HG03342 (cell line): ENCODE measurements around the gene DBNDD1.
"Not testable (repeated sequence)": the region's sequence is repeated elsewhere in the genome, so short reads cannot be mapped to it uniquely, and the experiment has no call there.

Experiments used
- ATAC-seq: cut with Tn5 transposase; IDR thresholded peaks from one replicate; pipeline ENCODE4 v1.9.1; 2021; ENCODE audit warnings: mild to moderate bottlenecking, moderate library complexity; ENCODE audit not compliant: unreplicated experiment

The DBNDD1 gene

DNA sequence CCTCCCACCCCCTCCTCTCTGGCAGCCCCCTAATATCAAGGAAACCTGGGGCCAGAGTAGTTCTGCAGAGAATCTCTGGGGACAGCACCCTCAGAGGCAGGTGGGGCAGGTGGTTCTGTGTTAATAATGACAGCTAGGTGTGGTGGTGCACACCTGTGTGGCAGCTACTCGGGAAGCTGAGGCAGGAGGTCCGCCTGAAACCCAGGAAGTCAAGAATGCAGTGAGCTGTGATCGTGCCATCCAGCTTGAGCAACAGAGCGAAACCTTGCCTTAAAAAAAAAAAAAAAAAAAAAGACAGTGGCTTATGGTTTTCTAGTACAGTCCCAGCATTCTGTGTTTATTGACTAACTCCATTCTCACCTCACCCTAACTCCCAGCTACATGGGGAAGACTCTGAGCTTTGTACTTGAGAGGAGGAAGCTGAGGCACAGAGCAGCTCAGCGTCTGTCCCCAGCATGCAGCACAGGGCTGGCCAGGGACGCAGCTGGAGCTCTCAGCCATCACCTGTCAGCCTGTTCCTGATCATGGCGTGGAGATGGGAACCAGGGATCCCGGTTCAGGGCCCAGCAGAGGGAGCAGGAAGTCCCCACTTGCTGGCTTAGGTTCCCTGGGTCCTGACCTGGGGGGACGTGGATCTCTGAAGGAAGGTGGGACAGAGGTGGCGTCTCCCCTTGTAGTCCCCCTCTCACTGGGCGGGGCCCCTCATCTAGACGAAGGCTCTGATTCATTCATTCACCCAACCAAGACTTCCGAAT is 6.1 kb downstream of the DBNDD1 start:
- no peak for ATAC-seq

GRCh38 chr16:90011908-90012501 is 7.3 kb downstream of the DBNDD1 start:
- ATAC-seq = no peak

DNA sequence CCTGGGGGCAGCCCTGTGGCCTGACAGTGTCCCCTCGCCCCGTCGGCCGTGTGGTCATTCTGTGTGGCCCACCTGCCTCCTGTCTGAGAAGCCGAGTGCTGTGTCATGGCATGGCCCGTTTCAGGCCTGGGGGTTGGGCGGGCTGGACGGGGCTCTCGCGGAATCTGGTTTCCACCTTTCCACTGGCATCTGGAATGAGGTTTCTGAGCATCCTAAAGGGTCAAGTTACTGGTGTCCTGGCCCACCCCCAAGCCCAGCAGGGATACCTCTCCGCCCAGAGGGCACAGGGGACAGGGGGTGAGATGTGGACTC is 7.8 kb downstream of the DBNDD1 start:
- ATAC-seq = no peak

DNA sequence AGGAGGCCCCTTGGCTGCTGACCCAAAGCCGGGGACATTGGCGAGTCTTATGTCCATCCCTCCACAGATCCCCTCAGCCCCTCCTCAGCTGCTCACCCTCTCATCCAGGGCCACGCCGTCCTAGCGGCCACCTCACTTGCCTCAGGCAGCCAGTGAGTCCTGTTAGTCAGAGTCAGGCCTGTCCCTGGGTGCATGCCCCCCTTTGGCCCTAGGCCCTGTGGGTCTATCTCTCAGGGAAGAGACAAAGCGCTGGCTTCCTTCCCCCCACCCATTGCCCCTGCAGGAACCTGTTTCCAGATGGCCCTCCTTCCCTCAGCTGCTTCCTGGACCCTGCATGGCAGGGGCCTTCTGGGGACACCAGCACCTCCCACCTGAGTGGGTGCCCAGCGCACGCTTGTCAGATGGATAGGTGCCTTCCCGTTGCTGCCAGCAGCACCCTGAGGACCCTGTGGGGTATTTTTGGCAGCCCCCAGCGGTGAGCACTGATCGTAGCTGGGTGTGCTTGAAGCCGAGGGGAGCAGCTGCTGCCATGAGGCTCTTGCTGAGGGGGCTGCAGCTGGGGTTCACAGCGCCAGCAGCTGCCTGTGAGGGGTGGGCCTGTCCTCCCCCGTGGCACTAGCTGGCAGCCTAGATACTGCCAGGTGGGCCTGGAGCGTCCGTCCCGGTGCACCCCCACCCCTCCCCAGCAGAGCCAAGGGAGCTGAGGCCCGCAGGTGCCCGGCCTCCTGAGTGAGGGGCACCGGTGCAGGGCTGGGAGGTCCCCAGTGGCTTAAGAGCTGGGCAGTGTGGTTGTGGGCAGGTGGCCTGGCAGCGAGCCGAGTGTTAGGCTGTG is 8.4 kb downstream of the DBNDD1 start:
- ATAC-seq = no peak

DNA sequence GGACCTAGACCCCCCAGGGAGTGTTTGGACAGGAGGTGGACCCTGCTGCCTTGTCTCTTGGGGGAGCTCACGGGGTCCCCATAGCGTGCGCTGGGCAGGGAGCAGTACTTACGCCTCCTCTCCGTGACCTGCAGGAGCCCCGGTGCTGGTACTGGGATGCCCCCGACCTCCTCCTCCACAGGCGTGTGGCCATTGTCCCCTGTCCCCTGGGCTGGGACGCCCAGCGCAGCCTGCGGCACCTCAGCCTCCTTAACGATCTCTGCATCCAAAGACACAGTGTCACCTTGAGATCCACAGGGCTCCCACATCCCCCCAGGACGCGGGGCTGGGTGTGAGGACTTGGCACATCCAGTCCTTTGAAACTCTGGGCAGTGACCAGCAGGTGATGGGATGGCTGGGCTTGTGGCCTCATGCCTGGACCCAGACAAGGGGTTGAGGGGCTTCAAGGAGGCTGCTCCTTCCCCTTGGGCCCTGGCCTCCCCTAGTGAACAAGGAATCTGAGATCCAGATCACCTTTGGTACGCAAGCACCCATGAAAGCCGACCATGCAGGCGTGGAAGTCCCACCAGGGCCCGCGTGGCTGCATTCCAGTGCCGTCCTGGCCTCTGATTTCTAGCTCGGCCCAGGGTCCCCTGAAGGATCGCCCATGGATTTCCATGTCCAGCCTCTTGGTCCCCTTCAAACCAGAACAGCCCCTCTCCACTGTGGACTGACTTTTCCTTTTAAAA is 9.9 kb downstream of the DBNDD1 start:
- ATAC-seq = no peak

- ATAC-seq = peak; percentile 64
Measured at GRCh38 chr16:90008708-90009145, 10.5 kb downstream of the DBNDD1 start.

GRCh38 chr16:90007635-90008234 is 11.5 kb downstream of the DBNDD1 start:
- ATAC-seq = not testable (repeated sequence)

- ATAC-seq = no peak
Measured at GRCh38 chr16:90007015-90007414, 12.2 kb downstream of the DBNDD1 start.

- no peak for ATAC-seq
Measured at GRCh38 chr16:90005956-90006663, 13.1 kb downstream of the DBNDD1 start.

- no peak for ATAC-seq
Measured at GRCh38 chr16:90004577-90004976, 14.7 kb downstream of the DBNDD1 start.

DNA sequence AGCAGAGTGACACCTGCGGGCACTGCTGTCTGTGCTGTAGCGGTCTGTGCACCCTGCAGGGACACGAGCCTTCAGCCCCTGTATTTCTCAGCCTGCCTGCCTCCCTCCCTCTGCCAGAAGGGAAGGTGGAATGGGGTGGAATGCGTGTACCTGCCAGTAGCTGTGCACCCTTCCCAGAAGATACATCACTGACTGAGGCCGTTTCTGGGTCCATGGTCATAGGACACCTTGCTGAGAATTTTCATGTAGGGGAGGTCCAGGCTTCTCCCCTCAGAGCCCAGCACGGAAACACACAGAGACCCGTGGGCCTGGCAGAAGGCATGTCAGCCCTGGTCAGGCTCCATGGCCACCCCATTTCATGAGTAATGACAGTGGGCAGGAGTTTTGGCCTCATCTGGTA is 16.5 kb downstream of the DBNDD1 start:
- ATAC-seq = no peak

DNA sequence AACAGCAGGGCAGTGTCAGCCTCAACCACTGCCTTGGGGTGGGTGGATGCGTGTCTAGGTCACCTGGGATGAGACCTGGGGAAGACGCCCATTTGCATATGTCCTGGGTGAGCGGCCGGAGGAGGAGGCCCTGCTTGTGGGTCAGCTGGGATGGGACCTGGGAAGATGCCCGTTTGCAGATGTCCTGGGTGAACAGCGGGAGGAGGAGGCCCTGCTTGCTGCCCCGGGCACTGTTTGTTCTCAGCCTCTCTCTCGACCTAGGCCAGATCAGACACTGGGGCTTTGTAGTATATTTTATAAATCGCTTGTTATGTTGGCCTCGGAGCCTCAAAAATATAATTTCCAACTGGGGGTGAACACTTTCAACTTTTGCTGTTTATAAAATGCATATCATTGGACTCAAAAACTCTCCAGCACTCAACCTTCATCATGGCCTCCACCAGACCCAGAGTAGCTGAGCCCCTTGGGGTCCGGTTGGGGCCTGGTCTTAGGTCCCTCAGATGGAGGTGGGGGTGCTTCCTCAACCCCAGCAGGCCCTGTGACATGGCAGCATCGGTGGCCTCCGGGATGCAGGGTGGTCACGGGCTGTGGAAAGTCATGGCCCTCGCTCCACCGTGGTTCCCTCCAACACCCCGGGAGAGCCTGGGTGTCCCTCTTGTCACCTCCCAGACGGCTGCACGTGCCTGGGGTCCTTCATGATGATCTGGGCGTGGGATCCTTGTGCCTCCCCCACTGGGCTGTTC is 17.3 kb downstream of the DBNDD1 start:
- no peak for ATAC-seq

DNA sequence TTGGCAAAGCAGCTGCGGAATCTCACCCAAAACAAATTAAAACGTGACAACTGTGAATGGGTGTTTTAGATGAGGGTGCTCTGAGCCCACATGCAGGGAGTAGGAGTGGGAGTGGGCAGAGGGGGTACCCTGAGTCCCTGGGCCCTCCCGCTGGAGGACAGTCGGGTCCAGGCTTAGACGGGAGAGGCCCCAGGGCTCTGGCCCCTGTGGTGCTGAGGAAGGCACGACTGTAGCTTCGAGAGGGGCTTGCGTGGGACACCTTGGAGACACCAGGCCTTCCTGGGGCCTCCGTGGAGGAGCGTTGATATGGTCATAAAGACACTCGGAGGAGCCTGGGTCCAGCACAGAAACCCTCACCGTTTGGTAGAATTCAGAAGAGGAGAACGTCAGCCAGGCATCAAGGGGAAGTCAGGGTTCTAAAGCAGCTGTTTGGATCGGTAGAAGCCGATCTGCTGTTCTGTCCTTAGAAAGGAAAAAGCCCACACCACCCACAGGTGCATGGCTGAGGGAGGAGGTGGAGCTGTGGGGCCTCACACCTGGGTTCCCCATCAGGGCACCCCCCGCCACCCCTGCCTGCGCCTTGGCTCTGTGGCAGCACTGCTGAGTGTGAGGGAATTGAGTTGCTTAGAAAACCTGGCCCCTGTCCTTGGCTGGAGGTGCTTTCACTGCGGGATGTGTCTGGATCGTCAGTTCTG is 18.4 kb downstream of the DBNDD1 start:
- ATAC-seq = no peak

DNA sequence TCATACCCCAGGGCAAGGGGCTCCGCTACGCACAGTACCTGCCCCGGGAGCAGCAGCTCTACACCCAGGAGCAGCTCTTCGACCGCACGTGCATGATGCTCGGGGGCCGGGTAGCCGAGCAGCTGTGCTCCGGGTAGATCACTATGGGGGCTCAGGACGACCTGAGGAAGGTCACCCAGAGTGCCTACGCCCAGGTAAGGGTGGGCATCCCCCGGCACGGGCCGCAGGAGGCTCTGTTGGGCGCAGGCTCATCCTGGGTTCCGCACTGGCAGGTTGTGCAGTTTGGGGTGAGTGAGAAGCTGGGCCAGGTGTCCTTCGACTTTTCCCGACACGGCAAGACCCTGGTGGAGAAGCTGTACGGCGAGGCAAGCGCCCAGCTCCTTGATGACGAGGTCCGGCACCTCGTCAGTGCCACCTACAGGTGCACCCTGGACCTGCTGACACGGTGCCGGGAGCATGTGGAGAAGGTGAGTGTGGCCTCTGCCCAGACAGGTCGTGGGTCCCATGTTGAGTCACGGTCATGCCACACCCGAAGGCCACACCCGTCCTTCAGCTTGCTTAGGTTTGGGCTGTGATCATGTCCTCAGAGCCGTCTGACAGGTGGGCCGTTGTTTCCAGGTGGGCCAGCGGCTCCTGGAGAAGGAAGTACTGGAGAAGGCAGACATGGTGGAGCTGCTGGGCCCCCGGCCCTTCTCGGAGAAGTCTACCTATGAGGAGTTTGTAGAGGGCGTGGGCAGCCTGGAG is 19.3 kb downstream of the DBNDD1 start:
- ATAC-seq = no peak

DNA sequence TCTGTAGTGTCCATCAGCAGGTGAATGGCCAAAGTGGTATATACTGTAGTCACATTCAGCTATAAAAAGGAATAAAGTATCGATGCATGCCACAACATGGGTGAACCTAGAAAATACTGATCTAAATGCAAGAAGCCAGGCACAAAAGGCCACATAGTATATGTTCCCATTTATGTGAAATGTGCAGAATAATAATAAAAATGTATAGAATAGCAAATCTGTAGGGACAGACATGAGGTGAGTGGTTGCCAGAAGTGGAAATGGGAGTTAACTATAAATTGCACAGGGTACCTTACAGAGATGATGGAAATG is 23.1 kb downstream of the DBNDD1 start:
- no peak for ATAC-seq

GRCh38 chr16:89995475-89996177 is 23.6 kb downstream of the DBNDD1 start:
- not testable (repeated sequence) for ATAC-seq

GRCh38 chr16:89994721-89995474 is 24.4 kb downstream of the DBNDD1 start:
- ATAC-seq = not testable (repeated sequence)
